Nucleus accumbens (tissue), 56 donors: ENCODE results near the gene NFATC4.
"Not testable (repeated sequence)": the region's sequence is repeated elsewhere in the genome, so short reads cannot be mapped to it uniquely, and the experiment has no call there.

Experiments used
- DNase-seq, 56 donors: peaks; one replicate each; lab custom pipeline; 2025; lab: John Stamatoyannopoulos, UW

NFATC4 gene

GRCh38 chr14:24338843-24339242 is 29.1 kb upstream of the NFATC4 start:
- no peak for DNase-seq

DNA sequence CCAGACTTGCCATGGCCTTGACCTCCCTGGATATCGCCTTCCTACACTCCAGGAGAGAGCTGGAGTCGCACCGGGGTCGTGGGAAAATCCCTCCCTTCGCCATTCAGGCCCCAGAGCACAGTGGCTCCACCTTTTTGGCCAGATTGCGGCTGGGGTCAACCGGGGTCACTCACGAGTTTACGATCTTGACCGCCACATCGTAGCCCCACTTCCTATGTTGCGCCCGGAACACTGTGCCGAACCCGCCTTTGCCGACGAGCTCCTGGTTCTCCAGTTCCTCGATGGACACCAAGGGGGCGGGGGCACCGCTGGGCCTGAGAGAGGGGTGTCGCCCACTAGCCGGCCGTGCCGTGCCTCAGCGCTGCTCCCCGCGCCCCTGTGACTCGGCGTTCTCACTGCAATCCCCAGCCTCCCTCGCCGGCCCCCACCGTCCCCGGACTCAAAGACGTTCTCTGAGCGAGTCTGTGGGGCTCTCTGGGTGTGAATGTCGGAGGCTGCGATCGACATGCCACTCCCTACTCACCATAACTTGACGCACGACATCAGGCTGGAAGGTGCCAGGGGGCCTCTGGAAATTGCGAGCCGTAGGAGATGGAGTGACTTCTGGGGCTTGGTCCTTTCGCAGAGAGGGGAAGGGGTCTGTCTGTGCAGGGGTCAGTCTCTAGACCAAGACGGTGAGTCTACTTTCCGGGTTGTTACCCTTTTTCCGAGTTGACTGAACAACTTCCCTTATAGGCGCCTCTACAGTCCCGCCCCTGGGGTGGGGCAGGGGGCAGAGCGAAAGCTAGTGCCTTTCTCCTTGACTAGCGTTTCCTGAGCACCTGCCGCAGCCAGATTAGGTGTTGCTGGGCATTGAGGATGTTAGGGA is 28.5 kb upstream of the NFATC4 start, which contains the start of gene RIPK3:
Gene RIPK3 (minus strand): TSS at position 708 of the 868 bp plus-strand sequence. CDS start 165 bp downstream, at position 543.
- no peak for DNase-seq

DNA sequence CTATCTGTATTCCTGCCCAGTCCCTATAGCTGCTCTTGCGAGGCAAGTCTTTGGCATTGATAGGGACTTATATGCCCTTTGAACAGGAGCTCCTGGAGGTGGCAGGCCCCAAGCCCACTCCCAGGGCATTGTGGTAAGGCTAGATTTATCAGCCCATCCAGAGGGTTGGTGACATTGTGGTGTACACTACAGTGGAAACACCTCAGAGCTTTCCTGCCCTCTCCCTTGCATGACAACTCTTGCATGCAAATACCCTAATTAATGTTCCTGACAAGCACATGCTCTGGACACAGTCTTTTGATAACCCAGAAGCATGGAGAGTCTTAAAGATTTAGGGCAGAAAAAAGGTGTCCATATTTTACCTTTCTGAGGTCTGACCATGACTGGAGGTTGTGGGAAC is 27.4 kb upstream of the NFATC4 start:
- no peak for DNase-seq

DNA sequence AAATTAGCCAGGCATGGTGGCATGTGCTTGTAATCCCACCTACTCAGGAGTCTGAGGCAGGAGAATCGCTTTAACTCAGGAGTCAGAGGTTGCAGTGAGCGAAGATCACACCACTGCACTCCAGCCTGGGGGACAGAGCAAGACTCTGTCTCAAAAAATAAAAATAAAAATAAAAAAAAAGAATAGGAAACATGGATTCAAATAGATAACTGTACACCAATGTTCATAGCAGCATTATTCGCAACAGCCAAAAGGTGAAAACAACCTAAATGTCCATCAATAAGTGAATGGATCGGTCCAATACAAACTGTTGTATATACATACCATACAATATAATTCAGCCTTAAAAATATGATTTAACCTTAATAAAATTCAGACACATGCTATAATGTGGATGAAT is 25.1 kb upstream of the NFATC4 start:
- no peak for DNase-seq

DNA sequence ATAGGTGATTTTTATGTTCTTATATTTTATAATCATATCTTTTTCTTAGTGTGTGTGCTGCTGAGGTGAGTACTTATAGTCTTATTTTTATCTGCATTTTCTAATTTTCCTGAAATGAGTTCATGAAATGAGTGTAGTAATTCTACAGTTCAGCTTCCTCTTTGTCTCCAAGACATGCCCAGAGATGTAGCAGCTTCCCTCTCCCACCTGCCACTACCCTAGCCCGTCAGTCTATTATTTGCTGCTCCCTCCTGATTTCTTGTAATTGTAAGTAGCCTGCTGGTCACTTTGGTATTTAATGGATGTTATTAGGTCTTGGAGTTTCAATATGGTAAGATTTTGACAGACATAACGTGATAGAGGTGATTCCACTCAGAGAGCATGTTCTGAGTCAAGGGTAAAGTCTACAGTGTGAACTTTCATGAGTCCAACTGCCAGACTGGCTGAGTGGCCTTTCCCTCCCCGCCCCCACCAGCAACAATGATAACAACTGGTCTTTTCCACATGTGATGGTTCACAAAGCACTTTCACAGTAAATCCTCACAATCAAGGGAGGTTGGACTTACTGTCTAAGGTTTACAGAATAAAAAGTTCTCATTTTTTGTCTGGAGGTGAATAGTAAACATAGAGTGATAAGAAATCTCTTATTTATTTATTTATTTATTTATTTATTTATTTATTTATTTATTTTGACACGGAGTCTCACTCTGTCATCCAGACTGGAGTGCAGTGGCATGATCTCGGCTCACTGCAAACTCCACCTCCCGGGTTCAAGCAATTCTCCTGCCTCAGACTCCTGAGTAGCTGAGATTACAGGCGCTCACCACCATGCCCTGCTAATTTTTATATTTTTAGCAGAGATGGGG is 24.0 kb upstream of the NFATC4 start:
- DNase-seq, result no peak

- no peak for DNase-seq
Measured at GRCh38 chr14:24347134-24347533, 20.9 kb upstream of the NFATC4 start.

DNA sequence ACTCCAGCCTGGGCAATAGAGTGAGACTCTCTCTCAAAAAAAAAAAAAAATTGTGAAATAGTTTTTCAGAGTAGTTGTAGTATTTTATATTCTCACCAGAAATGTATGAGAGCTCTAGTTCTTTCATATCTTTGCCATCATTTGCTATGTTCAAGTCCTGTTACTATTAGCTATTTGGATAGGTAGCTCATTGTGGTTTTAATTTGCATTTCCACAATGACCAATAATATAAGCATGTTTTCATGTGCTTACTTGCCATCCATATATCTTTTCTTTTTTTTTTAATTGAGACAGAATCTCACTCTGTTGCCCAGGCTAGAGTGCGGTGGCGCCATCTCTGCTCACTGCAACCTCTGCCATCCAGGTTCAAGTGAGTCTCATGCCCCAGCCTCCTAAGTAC is 19.8 kb upstream of the NFATC4 start:
- no peak for DNase-seq

- DNase-seq, result no peak
Measured at GRCh38 chr14:24349742-24350141, 18.2 kb upstream of the NFATC4 start.

DNA sequence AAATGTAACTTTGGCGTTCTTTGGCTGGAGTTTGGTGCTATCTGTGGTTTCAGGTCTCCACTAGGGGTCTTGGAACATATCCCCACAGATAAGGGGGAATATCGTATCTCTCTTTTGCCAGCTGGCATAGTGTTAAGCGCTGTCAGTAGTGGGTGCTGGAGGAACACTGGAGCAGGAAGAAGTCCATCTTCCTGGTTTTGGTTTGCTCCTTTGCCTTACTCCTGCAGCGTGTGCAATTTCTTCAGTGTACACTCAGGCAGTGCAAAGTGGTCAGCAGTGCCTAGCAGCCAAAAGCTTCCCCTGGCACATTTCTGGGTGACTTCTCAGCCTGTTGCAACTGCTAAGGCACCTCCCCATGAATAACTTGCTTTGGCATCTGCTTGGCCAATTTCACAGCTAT is 16.5 kb upstream of the NFATC4 start:
- DNase-seq, result no peak

DNA sequence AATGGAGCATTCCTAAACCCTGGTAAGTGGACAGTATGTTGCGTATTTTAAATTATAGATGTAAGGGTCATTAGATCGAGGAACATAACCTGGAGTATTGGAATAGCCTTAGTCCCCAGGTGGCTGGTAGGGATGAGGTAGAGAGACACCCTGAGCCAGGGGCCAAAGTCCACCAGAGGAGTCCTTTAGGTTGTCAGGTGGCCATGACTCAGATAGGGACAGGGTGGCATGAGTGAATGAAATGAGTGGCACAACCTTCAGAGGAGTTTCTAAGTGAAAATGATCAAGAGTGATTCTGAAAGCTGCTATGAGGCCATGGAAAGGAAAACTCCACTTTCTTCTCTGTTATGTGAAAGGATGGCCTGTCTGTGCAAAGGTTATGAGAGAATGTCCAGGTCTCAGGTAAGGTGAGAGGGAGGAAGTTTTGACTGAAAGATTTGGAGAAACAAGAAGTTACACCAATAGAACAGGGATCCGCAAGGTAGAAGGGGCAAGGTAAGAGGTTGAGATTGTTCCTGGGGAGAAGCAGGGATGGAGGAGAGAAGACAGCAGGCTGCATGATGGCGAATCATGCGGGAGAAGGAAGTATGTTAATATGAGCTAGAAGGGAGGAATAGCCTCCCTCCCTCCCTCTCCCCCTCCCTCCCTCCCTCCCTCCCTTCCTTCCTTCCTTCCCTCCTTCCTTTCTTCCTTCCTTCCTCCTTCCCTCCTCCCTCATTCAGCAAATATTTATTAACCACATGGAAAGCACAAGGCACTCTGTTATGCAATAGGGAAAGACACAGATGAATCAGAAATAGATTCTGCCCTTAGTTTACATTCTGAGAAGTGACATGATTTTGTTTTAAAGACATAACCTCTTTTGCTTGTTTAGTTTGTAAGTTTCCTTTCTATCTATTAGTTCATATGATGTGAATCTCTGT is 14.2 kb upstream of the NFATC4 start:
- no peak for DNase-seq

DNA sequence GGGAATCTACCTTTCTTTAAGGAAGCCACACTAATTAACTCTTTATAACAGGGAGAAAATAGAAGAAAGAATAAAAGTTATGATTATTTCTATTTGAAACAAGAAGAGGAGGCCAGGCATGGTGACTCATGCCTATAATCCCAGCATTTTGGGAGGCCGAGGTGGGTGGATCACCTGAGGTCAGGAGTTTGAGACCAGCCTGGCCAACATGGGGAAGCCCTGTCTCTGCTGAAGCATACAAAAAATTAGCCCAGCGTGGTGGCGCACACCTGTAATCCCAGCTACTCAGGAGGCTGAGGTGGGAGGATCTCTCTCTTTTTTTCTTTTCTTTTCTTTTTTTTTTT is 13.5 kb upstream of the NFATC4 start:
- not testable (repeated sequence) for DNase-seq

DNA sequence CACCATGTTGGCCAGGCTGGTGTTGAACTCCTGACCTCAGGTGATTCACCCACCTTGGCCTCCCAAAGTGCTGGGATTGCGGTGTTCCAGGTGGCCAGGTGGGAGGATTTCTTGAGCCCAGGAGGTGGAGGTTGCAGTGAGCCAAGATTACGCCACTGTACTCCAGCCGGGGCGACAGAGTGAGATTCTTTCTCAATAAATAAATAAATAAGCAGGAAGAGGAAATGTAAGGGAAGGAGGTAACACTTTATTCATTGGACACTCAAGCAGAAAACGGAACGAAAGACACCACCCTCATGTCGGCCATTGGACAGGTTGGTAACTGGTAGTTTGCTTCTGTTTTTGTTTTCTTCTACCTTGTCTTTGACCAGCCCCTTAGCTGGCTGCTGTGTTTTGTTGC is 13.0 kb upstream of the NFATC4 start:
- DNase-seq, result no peak

DNA sequence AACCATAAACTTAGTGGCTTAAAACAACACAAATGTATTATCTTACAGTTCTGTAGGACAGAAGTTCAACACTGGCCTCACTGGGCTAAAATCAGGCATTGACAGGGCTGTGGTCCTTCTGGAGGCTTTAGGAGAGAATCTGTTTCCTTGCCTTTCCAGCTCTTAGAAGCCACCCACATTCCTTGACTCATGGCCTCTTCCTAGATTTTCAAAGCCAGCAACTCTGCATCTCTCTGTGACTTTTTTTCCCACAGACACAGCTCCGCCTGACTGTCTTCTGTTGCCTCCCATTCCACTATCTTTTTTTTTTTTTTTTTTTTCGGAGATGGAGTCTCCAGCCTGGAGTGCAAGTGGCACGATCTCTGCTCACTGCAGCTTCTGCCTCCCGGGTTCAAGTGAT is 11.8 kb upstream of the NFATC4 start:
- DNase-seq, result no peak

DNA sequence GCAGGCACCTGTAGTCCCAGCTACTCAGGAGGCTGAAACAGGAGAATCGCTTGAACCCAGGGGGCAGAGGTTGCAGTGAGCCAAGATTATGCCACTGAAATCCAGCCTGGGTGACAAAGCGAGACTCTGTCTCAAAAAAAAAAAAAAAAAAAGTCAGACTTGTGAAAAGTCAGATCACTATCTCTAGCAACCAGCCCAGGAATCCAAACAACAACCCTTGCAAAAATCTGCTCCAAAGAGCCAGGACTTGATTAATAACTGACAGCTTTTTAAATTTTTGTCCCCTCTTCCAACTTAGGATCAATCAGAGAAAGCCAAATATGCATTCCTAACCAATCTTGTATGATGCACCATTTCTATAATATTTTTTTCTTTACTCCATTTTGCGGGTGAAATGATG is 7.7 kb upstream of the NFATC4 start:
- no peak for DNase-seq

GRCh38 chr14:24361326-24361725 is 6.7 kb upstream of the NFATC4 start:
- DNase-seq, result peak in 1 of 56 donors; percentile 2

DNA sequence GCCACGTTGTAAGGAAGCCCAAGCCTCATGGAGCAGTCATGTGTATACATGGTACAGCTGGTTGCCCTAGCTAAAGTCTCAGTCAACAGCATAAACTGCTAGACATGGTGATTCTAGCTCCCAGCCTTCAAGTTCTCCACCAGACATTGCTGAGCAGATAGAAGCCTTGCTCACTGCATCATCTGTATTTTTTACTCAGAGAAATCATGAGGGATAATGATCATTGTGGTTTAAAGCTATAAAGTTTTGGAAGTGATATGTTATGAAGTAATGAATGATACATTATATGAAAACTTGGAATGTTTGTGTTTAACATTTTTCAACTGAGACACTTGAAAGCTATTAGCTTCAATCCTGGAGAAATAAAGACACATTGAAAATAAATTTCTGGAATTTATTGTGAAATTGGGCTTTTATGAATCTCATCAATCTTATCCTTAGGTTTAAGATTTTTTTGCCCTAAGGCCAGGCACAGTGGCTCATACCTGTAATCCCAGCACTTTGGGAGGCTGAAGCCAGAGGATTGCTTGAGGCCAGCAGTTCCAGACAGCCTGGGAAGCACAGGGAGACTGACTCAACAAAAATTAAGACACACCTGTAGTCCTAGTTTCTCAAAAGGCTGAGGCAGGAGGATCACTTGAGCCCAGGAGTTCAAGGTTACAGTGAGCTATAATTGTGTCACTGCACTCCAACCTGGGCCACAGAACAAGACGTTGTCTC is 5.6 kb upstream of the NFATC4 start:
- DNase-seq, result no peak

GRCh38 chr14:24363401-24363800 is 4.6 kb upstream of the NFATC4 start:
- no peak for DNase-seq

DNA sequence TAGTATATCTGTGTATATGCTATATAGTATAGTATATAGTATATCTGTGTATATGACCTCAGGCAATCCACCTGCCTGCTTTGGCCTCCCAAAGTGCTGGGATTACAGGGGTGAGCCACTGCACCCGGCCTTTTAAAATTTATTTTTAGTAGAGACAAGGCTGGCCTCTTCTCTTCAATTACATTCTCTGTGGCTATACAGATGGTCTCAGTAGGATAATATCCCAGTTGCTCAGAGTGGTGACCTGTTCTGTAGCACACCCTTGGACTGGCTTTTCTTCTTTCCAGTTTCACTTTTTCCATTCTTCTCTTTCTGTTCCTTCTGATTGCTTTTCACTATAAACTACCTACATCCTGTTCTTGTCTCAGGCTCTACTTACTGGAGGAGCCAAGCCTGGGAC is 3.1 kb upstream of the NFATC4 start:
- DNase-seq, result no peak

GRCh38 chr14:24365600-24366412 is 2.2 kb upstream of the NFATC4 start:
- DNase-seq, result peak in 33 of 56 donors; percentile 4 to 82 (median 29)
